HG03342 (cell line): ENCODE data around the gene COX10.
"Not testable (repeated sequence)": the region's sequence is repeated elsewhere in the genome, so short reads cannot be mapped to it uniquely, and the experiment has no call there.

Experiments used
- ATAC-seq: cut with Tn5 transposase; IDR thresholded peaks from one replicate; pipeline ENCODE4 v1.9.1; 2021; ENCODE audit warnings: mild to moderate bottlenecking, moderate library complexity; ENCODE audit not compliant: unreplicated experiment

The COX10 gene

GRCh38 chr17:14202388-14203166 is 133.3 kb downstream of the COX10 start:
- no peak for ATAC-seq

DNA sequence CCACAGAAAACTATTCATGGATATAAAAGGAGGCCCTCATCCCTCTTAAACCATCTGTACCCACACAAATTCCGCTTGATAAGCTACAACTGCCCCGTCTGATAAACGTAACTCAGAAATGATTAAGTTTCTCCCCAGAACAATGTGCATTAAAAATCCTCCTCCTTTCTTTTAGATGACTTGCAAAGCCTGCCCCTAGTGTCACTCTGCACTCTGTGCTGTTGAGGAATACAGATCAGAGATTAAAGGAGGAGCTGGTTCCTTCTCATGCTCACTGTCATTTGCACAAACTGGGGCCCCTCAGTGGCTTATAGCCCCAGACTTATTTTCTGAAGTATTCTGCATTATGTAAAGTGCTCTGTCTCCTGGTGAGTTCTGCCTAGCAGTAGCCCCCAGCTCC is 134.1 kb downstream of the COX10 start:
- ATAC-seq: no peak

- ATAC-seq: no peak
Measured at GRCh38 chr17:14204084-14204483, 134.8 kb downstream of the COX10 start.

GRCh38 chr17:14204546-14204945 is 135.2 kb downstream of the COX10 start:
- ATAC-seq: no peak

GRCh38 chr17:14205380-14205779 is 136.1 kb downstream of the COX10 start:
- no peak for ATAC-seq

DNA sequence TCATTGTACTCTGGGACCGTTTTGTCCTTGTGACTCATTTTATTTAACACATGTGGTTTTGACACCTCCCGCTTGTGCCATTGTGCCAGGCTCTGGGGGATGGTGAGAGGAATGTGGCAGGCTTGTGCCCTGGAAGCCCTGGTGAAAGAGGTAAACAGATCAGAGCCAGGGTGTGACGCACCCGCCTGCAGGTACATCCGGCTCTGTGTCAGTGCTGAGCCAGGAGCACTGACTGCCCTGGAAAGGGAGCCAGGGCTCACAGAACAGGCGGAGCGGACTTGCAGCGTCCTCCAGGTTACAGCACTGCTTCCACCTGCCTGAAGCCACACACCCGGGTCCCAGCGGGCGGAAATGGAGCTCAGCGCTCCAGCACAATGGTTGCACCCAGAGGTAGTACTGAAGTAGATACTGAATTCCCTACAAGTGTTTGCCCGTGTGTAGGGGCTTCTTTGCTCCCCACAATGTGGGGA is 136.7 kb downstream of the COX10 start:
- no peak for ATAC-seq

- no peak for ATAC-seq
Measured at GRCh38 chr17:14206891-14207290, 137.6 kb downstream of the COX10 start.

DNA sequence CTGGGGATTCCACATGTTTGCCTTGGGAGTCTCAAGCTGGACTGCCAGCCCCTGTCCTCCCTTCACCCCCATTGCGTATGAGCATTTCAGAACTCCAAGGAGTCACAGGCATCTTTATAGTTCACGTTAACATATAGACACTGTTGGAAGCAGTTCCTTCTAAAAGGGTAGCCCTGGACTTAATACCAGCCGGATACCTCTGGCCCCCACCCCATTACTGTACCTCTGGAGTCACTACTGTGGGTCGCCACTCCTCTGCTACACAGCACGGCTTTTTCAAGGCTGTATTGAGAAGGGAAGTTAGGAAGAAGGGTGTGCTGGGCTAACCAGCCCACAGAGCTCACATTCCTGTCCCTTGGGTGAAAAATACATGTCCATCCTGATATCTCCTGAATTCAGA is 138.5 kb downstream of the COX10 start:
- no peak for ATAC-seq

GRCh38 chr17:14209215-14209614 is 139.9 kb downstream of the COX10 start:
- no peak for ATAC-seq

DNA sequence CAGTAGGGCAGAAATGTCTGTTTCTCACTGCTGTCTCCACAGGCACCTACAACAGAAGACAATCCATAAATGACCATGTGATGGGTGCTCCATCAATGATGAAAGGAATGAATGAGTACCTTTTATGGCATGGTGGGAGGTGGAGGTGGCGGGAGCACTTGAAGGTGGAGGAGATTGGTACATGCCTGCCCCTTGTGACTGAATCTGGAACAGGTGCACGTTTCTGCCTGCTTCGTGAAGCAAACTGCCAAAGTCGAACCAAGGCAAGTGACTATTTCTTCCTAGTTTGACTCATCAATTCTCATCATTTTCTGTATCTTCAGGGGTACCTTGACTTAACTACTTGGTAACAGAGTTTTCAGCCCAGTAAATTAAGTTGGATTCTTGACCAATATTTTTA is 141.9 kb downstream of the COX10 start:
- ATAC-seq: no peak

DNA sequence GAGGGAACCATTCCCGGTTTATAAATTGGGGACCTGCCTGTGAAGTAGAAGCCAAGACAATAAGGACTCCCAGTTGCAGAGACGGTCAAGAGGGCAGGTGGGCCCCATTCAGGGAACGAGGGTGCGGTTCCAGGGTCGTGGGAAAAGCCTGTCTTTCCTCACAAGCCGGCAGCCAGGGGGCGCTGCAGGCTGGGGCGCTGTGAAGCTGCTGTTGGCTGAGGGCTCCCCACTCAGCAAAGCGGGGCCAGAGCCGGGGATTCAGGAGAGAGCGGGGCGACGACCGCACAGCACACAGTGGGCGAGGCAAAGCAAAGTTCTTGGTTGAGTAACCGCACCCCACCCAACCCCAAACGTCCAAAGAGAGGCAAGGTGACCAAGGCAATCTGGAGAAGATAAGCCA is 142.5 kb downstream of the COX10 start:
- ATAC-seq: no peak

- no peak for ATAC-seq
Measured at GRCh38 chr17:14212401-14212800, 143.1 kb downstream of the COX10 start.

DNA sequence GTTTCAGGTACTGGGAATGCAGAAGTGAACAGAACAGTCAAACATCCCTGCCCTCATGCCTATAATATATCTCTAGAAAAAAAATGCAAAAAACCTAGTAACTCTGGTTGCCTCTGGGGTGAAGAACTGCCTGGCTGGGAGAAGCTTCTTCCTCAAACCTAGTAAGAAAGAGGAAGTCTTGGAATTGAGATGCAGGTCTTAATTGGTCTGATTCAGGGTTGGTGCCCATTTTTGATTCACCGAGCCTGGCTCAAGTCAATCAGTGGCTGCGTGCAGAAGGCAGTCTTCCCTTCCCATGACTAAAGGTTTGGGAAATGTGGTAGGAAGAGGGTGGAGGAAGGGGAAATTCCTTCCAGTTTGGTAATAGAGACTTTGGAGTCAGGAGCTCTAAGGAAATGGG is 145.0 kb downstream of the COX10 start:
- ATAC-seq: no peak

DNA sequence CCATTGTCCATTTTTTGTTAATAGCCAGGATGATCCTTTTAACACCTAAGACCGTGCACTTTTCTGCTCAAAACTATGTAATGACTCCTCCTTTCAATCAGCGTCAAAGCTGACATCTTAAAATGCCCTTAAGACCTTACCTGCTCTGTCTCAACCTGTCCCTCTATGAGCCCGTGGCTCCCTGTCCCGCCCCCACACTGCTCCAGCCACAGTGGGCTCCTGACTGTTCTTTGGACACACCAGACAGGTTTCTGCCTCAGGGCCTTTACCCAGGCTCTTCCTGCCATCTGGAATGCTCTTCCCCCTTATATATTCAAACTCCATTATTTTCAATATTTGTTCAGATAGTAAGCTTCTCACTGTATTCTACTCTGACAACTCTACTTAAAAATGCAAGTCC is 153.3 kb downstream of the COX10 start:
- no peak for ATAC-seq

GRCh38 chr17:14225254-14225980 is 156.1 kb downstream of the COX10 start:
- no peak for ATAC-seq

DNA sequence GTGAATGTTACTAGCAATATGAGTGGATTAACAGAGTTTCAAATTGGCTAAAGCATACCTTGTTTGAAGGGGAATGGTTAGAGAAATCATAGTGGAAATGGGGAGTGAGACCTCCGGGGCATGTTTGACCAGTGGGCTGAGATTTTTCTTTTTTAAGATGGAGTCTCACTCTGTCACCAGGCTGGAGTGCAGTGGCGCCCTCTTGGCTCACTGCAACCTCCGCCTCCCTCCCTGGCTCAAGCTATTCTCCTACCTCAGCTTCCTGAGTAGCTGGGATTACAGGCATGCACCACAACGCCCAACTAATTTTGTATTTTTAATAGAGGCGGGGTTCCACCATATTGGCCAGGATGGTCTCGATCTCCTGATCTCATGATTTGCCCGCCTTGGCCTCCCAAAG is 157.7 kb downstream of the COX10 start:
- no peak for ATAC-seq

- ATAC-seq: no peak
Measured at GRCh38 chr17:14228903-14229302, 159.6 kb downstream of the COX10 start.

DNA sequence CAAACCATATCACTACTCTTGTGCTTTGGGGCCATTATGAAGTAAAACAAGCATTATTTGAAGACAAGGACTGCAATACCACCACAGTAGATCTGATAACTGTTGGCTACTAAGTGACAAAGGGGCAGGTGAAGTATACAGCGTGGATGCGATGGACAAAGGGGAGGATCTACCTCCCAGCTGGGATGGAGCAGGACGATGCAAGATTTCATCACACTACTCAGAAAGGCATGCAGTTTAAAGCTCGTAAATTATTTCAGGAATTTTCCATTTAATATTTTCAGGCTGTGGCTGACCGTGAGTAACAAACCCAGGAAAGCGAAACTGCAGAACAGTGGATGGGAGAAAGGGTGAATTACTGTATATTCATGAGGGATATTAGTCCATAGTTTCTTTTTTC is 161.9 kb downstream of the COX10 start:
- ATAC-seq: not testable (repeated sequence)

DNA sequence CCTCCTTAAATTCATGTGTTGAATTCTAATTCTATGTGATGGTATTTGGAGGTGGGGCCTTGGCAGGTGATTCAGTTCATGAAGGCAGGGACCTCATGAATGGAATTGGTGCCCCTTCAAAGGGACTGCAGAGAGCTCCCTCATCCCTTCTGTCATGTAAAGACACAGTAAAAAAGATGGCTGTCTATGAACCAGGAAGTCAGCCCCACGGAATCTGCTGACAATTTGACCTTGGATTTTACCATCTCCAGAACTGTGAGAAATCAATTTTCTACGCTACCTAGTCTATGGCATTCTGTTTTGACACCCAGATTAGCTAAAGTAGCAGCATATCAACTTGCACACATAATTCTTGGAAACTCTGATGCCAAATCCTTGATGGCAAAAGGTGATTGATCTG is 165.7 kb downstream of the COX10 start:
- ATAC-seq: not testable (repeated sequence)

- not testable (repeated sequence) for ATAC-seq
Measured at GRCh38 chr17:14236032-14236431, 166.7 kb downstream of the COX10 start.

- not testable (repeated sequence) for ATAC-seq
Measured at GRCh38 chr17:14236762-14237161, 167.5 kb downstream of the COX10 start, which contains the start of gene CDRT15. CDRT15 (minus strand) TSS chr17:14236862; CDS start chr17:14236833, 29 bp downstream.

DNA sequence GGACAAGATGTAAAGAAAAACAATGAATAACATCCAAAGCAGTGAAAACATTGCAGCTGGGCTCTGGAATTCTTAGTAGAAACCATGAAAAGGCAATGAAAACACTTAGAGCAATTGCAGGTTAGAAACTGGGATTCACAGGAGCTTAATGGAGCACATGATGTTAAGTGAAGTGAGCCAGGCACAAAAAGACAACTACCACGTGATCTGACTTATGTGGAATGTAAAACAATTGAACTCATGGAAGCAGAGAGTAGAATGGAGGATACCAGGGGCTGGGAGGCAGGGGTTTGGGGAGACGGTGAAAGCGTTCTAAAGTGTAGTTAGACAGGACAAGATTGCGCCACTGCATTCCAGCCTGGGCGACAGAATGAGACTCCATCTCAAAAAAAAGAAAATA is 170.0 kb downstream of the COX10 start:
- ATAC-seq: not testable (repeated sequence)
